CD1c-positive myeloid dendritic cell (primary cell): ENCODE measurements around the gene NKAIN2.

ENCODE experiments used
- DNase-seq: peaks from one replicate; pipeline ENCODE4 v3.0.0-alpha.2; 2016; ENCODE audit errors: extremely low spot score

NKAIN2 gene

DNA sequence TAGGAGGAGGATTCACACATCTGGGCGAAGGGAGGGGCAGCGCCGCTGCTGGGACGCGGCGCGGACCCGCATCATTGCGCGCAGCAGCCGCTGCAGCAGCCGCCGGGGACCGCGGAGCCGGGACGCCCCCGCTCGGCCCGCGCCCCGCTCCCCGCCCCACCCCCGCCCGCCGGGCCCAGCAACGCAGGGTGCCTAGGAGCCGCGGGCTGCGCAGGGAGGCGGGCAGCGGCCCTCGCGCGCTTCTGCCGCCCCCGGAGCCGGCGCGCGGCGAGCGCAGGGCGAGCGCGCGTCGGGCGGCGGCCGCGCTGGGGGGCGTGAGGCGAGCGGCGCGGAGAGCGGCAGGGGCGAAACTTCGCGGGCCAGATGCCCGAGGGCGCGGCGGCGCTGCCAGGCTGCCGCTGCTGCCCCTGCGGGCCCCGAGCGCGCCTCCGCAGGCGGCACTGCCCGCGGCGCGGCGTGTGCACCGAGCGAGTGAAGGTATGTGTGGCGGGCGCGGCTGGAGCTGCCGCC lies at the start of gene NKAIN2:
NKAIN2 (plus strand) TSS at position 362 of the 510 bp plus-strand sequence.
- peak; percentile 8 for DNase-seq

DNA sequence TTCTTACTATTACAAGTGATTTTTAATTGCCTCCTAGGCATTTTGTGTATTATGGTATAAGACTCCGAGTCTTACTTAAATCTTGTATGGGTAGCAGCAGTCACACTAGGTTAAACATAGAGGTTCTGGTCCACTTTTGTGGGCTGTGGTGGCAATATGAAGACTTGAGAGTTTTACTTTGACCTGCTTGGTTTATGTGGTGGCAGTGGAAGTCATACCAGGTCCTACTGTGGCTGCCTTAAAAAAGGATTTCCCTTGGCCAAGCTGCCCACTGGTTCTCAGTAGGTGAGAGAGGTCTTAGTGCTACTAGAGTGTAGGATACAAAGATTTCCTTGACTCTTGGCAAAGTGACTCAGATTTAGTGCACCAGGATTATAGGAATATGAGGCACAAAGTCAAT lies 44.2 kb upstream of the NKAIN2 start:
- DNase-seq = no peak

DNA sequence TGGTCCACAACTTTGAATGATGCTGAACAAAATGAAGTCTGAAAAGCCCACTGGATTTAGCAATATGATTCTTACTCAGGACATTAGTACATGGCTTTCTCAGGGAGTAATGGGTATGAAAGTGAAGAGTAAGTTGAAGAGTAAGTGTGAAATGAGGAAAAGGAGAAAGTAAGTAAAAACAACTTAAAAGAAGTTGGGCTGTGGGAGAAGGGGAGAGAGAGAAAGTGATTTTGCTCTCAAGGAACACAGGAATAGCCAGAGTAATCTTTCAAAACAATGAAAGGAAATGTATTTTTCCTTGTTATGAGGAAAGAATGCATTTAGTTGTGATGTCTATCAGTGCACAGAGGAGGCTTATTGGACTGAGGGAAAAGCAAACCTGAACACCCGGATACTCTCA lies 39.8 kb upstream of the NKAIN2 start:
- DNase-seq = no peak

DNA sequence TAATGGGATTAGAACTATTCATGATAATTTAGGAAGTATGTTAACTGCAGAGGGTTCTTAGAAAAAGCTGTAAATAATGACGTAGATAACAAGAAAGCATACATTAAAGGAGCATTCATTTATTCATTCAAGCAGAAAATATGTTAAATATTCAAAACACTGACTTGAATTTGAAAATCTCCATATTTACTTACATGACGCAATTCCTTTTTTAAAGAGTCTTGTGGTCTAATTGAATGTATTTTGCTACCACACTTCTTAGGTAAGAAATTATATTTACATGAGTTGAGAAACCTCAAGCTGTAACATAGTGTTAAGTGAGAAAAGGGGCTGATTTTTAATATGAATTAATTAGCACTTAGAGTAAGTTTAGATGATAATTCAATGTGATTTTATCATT lies 38.9 kb upstream of the NKAIN2 start:
- no peak for DNase-seq

DNA sequence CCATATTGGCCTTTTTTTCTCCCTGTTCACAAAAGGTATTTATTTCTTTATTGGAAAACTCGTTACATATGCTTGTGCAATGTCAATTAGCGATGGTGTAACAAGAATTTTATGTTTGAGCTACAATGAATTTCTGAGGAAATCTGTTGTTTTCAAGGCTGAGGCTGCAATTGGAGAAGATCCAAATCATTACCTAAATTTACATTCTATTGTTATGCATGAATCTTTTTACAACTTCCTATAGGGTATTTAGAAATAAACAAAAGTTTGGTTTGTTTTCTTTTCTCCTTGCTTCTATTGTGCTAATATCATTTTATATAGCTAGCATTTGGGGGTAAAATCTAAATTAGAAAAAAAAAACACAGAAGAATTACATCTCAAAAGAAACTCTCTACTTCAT lies 34.7 kb upstream of the NKAIN2 start:
- DNase-seq = no peak

DNA sequence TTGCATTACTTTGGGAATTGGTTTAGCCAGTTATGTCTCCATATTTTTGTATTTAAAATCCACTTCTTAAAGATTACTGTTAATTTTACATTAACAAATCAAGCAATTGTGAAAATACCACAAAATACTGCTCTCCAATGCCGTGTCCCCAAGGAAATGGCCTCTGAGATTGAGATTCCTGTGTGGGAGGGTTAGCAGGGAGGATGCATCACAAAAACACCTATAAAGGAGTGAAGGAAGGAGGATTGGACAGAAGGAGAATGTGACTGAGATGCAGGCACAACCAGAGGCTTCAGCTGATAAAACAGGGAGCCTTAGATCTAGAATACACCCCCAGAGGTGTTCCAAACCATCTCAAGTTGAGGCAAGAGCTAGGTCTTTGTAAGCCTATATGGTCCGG lies 34.2 kb upstream of the NKAIN2 start:
- no peak for DNase-seq

DNA sequence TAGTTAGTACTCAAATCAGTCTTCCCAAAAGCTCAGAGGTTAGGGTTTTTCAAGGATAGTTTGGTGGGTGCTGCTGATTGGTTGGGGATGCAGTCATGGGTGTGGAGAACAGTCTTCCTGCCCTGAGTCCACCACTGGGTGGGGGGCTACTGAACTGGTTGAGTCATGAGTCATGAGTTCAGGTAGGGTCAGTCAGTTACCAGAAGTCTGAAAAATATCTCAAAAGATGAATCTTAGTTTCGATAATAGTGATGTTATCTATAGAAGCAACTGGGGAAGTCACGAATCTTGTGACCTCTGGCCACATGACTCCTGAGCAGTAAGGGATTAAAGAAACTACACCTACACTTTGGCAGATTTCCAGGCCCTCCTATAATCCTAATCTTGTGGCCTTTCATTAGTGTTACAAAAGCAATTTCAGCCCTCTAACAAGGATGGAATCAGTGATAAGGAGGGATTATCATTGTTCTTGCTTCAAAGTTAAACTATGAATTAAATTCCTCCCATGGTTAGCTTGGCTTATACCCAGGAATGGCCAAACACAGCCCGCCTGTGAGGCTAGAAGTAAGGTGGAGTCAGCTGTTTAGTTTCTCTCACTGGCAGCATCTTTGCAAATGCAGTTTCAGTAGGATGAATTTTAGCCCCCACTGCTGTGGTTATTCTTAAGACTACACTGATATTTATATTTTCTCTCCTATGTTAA lies 33.3 kb upstream of the NKAIN2 start:
- no peak for DNase-seq

DNA sequence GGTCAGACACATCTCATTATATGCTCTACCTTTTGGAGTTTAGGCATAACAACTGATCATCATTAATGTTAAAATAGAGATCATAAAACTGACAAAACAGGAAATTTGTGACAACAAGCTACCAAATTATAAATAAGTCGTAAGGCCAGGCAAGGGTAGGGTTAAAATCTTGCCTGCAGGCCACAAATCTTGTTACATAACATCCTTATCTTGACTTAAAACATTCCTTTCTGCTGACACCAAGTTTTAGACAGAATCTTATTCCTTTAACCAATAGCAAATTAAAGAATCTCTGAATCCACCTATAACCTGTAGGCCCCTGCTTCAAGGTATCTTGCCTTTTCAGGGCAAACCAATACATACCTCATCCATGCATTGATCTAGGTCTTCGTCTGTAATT lies 32.5 kb upstream of the NKAIN2 start:
- no peak for DNase-seq

DNA sequence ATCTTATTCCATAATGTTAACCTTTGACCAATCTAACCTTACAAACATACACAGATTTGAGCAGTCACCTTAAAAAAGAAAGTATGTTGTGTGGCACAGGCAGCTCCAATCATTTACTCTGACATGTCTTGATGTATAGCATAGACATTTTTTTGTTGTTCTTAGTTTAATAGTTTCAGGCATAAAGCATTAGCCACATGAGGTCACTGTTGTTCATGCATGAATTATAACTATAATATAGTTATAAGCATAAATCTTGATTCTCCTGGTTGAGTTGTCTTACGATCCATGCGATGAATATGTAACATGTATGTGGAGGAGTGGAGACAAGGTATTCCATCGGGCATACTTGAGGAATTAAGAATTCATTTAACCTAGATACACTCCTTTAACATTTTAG lies 26.1 kb upstream of the NKAIN2 start:
- DNase-seq = no peak

DNA sequence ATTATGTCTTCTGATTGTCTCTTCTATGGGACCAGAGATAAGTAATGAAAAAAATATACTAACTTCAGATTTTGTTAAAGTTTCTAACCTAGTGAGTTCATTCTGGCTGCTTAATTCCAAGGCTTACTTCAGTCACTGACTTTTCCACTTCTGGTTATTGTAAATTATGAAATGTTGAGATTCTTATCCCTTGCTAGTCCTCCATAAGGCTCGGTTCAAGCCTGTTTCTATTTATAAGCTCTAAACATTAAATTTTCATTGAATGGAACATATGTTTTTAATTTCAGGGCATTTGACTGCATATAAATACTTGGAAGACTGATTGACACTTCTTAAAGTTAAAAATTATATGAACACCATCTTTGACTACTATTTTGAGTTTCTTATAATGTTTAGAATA lies 23.6 kb upstream of the NKAIN2 start:
- DNase-seq = no peak

DNA sequence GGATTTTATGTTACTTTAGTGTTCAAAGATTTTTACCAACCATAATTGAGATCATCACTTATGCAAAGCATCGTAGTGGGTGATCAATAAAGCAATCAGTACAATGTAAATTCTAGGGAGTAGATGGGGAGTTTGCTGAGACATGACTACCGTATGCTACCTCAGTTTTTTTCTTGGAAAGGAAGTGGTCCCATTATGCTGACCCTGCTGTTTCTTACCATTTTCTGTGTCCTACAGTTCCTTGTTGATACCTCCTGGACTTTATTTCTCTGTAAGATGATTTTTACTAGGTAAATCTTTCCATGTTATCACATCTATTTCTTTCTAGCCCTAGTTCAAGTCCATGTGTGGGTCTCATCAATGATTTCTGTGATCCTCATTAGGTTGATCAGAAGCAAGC lies 19.3 kb upstream of the NKAIN2 start:
- DNase-seq = no peak

DNA sequence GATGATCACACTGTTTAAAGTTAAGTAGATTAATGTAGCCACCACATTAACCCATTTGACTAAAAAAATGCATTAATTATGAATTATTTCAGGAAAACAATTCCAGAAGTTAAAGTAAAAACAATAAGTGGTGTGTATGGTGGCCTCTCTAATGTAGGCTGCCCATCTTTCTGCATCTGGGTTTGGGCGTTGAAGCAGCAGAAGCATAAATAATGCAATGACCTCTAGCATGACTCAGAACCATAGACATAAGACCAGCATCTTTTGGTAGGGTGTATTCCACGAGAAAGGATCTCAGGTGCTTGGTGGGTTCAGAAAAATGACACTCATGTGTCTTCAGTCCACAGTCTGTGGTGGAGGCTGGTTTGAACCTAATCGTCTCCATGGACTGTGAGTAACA lies 18.6 kb upstream of the NKAIN2 start:
- no peak for DNase-seq

DNA sequence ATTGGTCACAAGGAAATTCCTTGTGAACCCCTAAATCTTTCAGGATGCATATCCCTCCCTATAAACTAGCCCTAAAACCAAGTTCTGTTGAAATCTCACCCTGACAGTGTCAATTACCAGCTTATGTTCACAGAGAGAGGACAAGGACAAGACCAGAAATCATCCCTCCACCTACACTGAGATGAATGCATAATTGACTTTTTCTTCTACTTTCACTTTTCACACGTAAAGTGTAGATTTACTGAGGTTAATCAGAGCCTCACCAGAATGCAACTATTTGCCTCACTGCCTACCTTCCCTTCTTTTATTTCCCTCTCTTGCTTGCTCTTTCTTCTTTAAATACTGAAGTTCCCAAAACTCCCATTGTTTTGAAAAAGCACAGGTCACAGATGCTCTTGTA lies 15.3 kb upstream of the NKAIN2 start:
- DNase-seq = no peak

DNA sequence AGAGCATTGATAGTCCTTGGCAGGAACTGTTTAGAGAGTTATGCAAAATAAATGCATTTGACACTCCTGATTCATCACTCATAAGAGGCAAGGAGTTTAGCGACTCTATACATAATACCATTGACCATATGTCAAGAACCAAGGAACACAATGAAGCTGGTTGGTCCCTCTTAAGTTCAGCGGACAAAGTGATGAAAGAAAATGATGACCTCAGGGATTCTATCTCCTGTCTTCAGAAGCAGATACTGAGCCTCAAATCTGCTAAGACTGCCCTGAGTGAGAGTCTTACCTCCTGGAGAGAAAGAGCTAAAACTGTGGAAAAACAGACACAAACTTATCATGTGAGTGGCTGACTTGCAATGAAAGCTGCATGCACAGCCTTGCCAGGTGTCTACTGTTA lies 9.5 kb upstream of the NKAIN2 start:
- no peak for DNase-seq

DNA sequence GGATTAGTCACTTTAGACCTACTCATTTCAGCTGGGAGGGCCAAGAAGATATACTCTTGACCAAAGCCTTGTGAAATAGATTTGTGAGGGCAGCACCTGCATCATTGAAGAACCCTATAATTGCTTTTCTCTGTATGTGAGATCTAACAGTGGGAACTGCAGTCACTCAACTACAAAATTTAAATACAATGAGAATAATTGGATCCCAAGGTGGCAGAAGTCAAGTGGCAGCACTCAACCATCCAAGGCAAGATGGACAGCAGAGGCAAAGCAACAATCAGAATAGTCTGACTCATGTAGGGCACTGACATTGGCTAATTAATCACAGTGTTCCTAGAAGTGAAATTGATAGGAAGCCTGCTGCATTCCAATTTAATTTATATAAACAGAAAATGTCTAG lies 8.9 kb upstream of the NKAIN2 start:
- no peak for DNase-seq

DNA sequence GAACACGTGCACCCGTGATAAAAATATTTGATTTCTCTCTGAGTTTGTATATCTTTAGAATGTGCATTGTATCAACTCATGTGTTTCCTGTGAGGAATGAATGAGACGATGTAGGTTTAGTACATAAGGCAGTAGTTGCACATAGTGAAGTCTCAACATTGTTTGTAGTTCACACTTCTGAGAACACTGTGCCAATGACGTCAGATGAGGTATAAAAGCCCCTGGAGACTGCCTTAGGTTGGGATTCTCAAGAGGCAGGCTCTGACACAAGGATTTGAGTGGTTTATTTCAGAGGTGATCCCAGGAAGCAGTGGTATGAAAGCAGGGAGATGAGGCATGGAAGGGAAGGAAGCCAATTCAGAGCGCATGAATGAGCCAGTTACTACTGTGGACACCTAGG lies 2.6 kb upstream of the NKAIN2 start:
- DNase-seq = no peak

DNA sequence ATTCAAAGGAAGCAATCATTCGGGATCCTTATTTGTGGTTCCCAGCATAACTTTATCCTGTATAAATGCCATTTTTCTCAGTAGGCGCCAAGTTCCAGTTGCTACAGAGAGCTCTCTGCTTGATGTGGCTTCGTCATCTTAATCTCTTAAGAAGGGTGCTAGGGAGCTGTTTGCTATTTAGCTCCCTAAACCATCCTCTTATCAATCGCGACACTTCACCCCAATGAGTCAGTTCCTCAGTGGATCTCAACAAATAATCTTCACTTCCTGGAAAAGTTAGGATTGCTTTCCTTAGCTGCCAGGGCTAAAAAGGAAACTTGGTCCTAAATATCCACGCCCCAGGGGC lies 1.3 kb upstream of the NKAIN2 start:
- DNase-seq = no peak

DNA sequence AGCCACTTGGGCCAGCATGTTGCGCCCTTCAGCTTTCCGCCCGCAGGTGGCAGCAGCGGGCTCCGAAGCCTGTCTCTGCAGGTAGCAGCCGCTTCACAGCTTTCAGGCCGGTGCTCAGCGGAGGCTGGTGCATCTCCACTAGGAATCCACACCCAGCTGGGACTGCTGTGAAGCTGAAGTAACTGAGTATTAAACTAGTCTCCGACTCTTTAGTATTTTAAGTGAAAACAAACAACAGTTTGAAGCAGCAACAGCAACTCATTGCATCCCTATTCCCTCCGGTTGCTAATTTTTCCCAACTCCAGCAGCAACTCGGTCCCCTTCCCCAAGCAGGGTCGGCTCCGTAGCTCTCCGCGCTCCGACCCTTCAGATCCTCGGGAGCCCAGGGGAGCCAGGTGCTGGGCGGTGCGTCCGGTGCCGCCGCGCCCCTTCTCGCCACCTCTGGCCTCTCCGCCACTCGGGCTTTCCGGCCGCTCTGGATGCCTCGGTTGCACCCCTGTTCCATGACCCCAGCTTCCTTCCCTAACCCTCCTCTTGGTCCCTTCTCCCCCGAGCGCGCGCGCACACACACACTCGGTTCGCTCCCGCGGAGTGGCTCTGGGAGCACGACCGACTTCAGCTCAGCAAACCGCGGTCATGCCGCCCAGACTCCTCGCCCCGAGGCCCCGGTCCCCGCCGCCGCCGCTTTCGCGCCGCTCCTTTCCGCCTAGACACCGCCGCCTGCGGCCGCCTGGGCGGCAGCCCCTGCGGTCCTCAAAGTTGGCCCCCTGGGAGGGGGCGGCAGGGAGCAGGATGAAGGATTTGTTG lies 765 bp upstream of the NKAIN2 start:
- peak; percentile 68 for DNase-seq

DNA sequence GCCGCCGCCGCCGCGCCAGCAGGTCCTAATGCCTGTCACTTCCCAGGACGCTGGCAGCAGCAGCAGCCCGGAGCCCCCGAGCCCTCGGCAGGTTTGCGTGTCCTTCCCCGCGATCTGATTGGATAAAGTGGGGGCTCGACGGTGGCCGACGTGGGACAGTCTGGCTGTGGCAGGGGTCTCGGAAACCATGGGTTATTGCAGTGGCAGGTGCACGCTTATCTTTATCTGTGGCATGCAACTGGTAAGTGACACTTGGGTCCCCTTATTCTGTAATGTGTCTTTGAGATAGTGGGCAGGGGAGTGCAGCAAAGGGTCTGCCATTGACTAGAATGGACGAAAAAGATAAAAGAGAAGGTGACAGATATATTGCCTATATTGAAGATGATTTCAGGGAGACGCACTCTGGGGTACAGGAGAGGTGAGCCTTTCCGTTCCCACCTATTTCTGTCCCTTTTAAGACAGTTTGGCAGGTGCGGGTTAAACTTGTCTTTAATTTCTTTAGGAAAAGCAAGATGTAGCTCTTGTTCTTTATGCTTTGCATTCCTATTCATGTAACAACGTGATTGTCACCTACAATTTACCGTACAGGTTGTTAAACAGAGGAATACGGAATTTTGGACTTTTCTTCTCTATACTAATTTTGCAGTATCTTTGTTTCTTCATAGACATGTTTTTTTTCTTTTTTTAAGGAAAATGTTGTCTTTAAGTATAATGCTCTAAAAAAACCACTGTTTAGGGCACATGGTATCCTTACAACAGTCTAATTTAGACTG lies 535 bp downstream of the NKAIN2 start:
- DNase-seq = no peak

DNA sequence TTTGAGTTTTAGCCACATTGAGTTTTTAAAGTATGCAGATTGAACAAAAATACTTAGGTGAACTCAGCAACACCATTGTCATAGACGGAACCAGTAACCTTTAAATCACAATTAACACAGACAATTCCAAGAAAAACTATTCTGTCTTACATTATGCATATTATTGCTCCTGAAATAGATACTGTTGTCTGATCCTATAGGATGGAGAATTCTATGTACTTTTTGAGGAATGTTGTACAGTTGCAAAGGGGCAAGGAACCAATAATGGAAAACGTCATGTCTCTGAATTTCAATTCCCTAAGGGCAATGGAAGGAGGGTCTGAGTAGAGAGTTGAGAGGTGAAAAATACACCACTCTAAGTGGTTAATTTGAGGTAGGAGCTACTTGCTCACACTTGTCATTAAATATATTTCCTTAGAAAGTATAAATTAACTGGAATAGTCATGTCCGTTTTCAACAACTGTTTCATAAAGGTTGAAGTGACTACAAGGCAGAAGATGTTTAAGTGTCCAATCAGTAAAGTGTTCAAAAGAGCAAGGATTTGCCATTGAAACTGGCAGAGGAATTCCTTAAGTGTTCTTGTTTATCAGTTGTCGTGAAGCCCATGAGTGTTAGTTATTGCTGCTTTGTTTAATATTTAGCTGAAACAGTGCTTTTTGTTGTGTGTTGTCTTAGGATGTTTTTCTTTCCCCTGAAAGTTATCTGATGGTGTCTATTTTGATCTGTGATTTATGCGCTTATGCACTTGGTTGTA lies 1.3 kb downstream of the NKAIN2 start:
- no peak for DNase-seq

DNA sequence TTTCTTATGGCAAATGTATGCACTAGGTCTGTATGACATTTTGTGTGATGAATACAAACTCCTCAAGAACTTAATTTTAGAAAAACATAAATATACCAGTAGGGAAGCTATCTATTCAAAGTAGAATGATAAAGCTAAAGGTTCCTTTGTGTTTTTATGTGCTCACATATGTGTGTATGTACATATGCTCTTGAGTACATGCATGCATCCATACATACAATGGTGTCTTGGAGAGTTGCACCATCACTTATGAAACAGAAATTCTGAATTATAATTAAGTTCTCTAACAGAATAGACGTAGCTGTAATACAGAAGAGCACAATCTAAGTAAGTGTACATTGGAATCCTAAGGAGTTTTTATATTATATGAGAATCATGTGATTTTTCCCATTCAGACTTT lies 2.3 kb downstream of the NKAIN2 start:
- no peak for DNase-seq

DNA sequence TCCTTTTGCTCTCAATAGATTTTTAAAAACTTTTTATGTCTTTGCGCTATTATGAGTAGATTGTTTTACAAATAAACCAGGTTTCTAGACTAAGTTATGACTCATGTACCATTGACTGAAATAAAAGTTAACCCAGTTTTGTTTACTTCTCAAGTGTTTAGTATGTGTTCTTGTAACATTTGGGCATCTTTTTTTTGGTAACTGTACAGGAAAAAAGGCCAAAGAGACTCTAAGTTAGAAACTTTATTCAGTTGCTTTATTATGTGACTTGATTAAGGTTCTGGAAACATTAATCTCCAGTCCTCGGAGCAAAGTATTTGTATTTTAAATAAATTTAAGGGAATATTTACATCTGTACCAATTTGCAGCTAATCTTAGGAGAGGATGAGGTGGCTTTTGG lies 2.9 kb downstream of the NKAIN2 start:
- DNase-seq = no peak
